SU-DHL-6 (cell line): ENCODE results near the gene ATL2.

Source experiments
- H2AFZ ChIP-seq: fragments of 200-600 bp; sonication (generic); 2 replicates; pipeline ENCODE4 v1.6.1; 2014; ENCODE audit warnings: low read depth, mild to moderate bottlenecking, moderate library complexity, mixed read lengths, antibody characterized with exemption, low read length; ENCODE audit not compliant: severe bottlenecking
- H3F3A ChIP-seq: fragments of 200-600 bp; shearing (Covaris generic); 2 replicates; pipeline ENCODE4 v1.6.0; 2016; ENCODE audit warnings: antibody characterized with exemption, mild to moderate bottlenecking; ENCODE audit not compliant: insufficient read depth
- H3K27ac ChIP-seq: fragments of 200-600 bp; sonication (generic); 2 replicates; pipeline ENCODE4 v1.5.1; 2016; ENCODE audit warnings: low read depth, mild to moderate bottlenecking, low read length, moderate library complexity, mixed read lengths
- H3K27me3 ChIP-seq: fragments of 200-600 bp; sonication (generic), shearing (Covaris generic); 2 replicates; pipeline ENCODE4 v1.6.0; 2014; ENCODE audit warnings: mild to moderate bottlenecking, low read length
- H3K36me3 ChIP-seq: fragments of 200-600 bp; sonication (generic); 2 replicates; pipeline ENCODE4 v1.6.1; 2014; ENCODE audit warnings: mild to moderate bottlenecking, low read length, mixed read lengths
- H3K4me2 ChIP-seq: fragments of 300-600, 200-600 bp; shearing (Covaris generic), sonication (generic); 2 replicates; pipeline ENCODE4 v1.6.0; 2014; ENCODE audit warnings: low read length, low read depth, mild to moderate bottlenecking; ENCODE audit not compliant: poor library complexity, severe bottlenecking
- H3K4me3 ChIP-seq: fragments of 200-600 bp; sonication (generic); 2 replicates; pipeline ENCODE4 v1.5.1; 2014; ENCODE audit warnings: antibody characterized with exemption, low read length, mild to moderate bottlenecking, mixed read lengths; ENCODE audit not compliant: insufficient read depth, poor library complexity, severe bottlenecking
- H3K79me2 ChIP-seq: fragments of 200-600 bp; sonication (generic); 2 replicates; pipeline ENCODE4 v1.6.1; 2014; ENCODE audit warnings: mild to moderate bottlenecking, low read length, moderate library complexity; ENCODE audit not compliant: insufficient read depth
- H3K9ac ChIP-seq: fragments of 200-600 bp; sonication (generic); 2 replicates; pipeline ENCODE4 v1.7.0; 2014; ENCODE audit warnings: mild to moderate bottlenecking, low read length
- H3K9me2 ChIP-seq: fragments of 200-600 bp; sonication (generic); replicated peaks from 2 replicates; pipeline ENCODE4 v1.6.1; 2014; ENCODE audit warnings: low read length; ENCODE audit not compliant: insufficient read depth
- H3K9me3 ChIP-seq: fragments of 200-600 bp; sonication (generic); 2 replicates; pipeline ENCODE4 v1.6.1; 2014; ENCODE audit warnings: low read length, mixed read lengths; ENCODE audit not compliant: insufficient read depth
- H4K20me1 ChIP-seq: fragments of 200-600 bp; sonication (generic); 2 replicates; pipeline ENCODE4 v1.6.1; 2014; ENCODE audit warnings: low read depth, mild to moderate bottlenecking, antibody characterized with exemption, low read length, moderate library complexity, mixed read lengths
- EZH2phosphoT487 ChIP-seq: fragments of 200-600 bp; sonication (generic), shearing (Covaris generic); conservative IDR thresholded peaks from 2 replicates; pipeline ENCODE4 v1.6.1; 2018; ENCODE audit warnings: mild to moderate bottlenecking, antibody characterized with exemption, low read length, moderate library complexity, mixed read lengths
- TF ChIP-seq, protein P1 (sequence below): fragments of 200-600 bp; sonication (generic); IDR thresholded peaks from one replicate; pipeline ENCODE4 v1.5.1; 2017; ENCODE audit warnings: antibody characterized with exemption, mild to moderate bottlenecking, low read length, moderate library complexity; ENCODE audit not compliant: insufficient read depth, poor library complexity, severe bottlenecking

The ATL2 gene

DNA sequence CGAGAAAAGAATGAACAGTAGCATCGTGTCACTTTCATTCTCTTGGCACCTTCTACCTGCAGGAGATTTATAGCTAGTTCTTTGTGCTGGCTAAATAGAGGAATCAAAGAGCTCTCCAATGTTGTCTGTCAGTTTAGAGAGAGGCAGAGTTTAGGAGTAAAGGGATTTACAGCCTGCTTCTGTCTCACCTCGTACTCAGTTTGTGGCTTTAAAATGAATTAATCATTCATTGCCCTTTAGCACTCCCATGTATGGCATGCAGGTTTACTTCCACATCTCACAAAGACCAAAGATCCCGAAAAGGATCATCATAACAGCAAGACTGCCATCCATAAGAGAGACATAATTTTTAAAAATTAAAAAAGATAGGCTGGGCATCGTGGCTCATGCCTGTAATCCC lies 42.4 kb upstream of the ATL2 start:
- Histone ChIP-seq H3K36me3 (no peaks in the 10 kb centered on the region), H4K20me1 (no peaks in the 10 kb centered on the region), H3K27me3 (no peaks in the 10 kb centered on the region), H2AFZ (no peak overlapping the region), H3K4me2 (no peak overlapping the region), H3K79me2 (no peaks in the 10 kb centered on the region), H3K9ac (no peak overlapping the region), H3K9me3 (no peaks in the 10 kb centered on the region), H3K9me2 (no peaks in the 10 kb centered on the region), H3K4me3 (no peak overlapping the region), H3F3A (no peaks in the 10 kb centered on the region), H3K27ac (no peak overlapping the region)
- no peak for TF ChIP-seq EZH2phosphoT487
- TF ChIP-seq, protein P1, sequence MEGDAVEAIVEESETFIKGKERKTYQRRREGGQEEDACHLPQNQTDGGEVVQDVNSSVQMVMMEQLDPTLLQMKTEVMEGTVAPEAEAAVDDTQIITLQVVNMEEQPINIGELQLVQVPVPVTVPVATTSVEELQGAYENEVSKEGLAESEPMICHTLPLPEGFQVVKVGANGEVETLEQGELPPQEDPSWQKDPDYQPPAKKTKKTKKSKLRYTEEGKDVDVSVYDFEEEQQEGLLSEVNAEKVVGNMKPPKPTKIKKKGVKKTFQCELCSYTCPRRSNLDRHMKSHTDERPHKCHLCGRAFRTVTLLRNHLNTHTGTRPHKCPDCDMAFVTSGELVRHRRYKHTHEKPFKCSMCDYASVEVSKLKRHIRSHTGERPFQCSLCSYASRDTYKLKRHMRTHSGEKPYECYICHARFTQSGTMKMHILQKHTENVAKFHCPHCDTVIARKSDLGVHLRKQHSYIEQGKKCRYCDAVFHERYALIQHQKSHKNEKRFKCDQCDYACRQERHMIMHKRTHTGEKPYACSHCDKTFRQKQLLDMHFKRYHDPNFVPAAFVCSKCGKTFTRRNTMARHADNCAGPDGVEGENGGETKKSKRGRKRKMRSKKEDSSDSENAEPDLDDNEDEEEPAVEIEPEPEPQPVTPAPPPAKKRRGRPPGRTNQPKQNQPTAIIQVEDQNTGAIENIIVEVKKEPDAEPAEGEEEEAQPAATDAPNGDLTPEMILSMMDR: no peak

DNA sequence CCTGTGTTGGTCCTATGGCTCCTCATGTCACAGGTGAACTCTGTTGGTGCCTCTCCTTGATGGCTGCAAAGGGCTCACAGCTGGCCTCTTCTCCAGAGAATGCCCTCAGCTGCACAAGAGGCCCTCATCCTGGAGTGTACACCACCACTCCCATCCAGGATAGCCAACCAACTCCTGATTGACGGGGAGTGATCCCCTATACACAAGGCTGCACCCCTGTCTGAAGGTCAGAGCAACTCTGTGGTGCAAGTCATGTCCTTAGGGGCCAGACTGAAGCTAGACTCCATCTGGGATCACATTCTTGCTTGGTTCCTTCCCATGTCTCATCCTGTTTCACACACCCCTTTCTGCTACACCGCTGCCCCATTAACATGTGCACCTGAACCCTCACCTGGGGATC lies 41.7 kb upstream of the ATL2 start:
- Histone ChIP-seq H3K27me3 (no peaks in the 10 kb centered on the region), H4K20me1 (no peaks in the 10 kb centered on the region), H3K9me3 (no peaks in the 10 kb centered on the region), H3K9me2 (no peaks in the 10 kb centered on the region), H3F3A (no peaks in the 10 kb centered on the region), H3K36me3 (no peaks in the 10 kb centered on the region), H2AFZ (no peak overlapping the region), H3K4me2 (no peak overlapping the region), H3K4me3 (no peak overlapping the region), H3K9ac (no peak overlapping the region), H3K27ac (no peak overlapping the region), H3K79me2 (no peaks in the 10 kb centered on the region)
- TF ChIP-seq EZH2phosphoT487: no peak
- TF ChIP-seq, protein P1: no peak

DNA sequence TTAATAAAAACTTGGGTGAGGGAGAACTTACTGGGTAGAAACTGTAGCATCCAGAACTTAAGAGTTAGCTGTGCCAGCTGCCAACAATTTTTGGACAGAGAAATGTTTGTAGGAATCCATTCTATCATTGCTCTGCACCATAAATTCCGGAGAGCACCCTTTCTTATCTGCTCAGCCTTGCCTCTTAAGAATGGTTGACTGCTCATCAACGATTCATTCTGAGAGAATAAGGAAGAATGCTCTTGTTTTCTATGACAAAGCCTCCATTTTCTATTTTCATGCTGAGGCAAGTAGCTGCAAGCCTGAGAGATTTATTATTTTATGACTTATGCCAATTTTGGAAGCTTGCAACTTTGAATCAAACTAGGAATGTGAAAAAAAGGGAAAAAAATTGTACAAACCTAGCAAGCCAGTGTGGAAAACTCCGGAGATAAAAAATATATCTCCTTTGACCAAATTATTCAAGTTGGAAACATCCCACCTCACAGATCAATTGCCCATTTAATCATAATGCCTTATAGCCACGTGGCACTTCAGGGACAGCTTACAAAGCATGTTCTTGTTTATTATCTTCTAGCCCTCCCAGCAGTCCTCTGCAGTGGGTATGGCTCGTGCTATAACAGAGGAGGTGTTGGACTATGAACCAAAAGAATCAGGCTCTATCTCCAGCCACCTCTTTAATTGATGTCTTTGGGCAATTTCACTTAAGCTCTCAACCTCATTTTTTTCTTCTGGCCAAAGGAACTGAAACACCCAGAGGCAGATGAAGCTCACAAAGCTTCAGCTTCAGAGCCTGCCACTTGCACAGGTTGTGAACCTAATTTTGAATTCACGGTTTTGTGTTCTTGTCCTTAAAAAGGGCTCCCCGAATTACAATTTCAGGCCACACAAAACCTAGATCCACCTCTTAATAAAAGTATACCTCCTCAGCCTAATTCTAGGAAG lies 40.9 kb upstream of the ATL2 start:
- no peaks in the 10 kb centered on the region for H4K20me1 ChIP-seq
- no peak overlapping the region for H3K4me2 ChIP-seq
- H3F3A ChIP-seq: no peaks in the 10 kb centered on the region
- H3K9ac ChIP-seq: no peak overlapping the region
- no peaks in the 10 kb centered on the region for H3K9me2 ChIP-seq
- H3K27ac ChIP-seq: no peak overlapping the region
- H3K4me3 ChIP-seq: no peak overlapping the region
- no peak for TF ChIP-seq EZH2phosphoT487
- TF ChIP-seq, protein P1: no peak
- no peaks in the 10 kb centered on the region for H3K36me3 ChIP-seq
- peaks cover 1% of the 10 kb centered on the region; the same call in 1 of the 2 replicates for H3K9me3 ChIP-seq
- H2AFZ ChIP-seq: no peak overlapping the region
- no peaks in the 10 kb centered on the region for H3K79me2 ChIP-seq
- no peaks in the 10 kb centered on the region for H3K27me3 ChIP-seq
